GM21423 (cell line): ENCODE results near the gene TSPAN4.

ENCODE experiments used
- ATAC-seq: cut with Tn5 transposase; IDR thresholded peaks from one replicate; pipeline ENCODE4 v1.9.1; 2021; ENCODE audit warnings: mild to moderate bottlenecking, moderate library complexity; ENCODE audit not compliant: unreplicated experiment

TSPAN4 gene

GRCh38 chr11:862696-863022, 20.0 kb downstream of the TSPAN4 start:
- no peak for ATAC-seq

- ATAC-seq: no peak
These were observed 20.6 kb downstream of the TSPAN4 start for GRCh38 chr11:863023-863909.

- no peak for ATAC-seq
These were observed 21.5 kb downstream of the TSPAN4 start for GRCh38 chr11:863910-864827.

- ATAC-seq: no peak
These were observed 22.2 kb downstream of the TSPAN4 start for GRCh38 chr11:864898-865297.

GRCh38 chr11:865462-866430, 23.1 kb downstream of the TSPAN4 start:
- ATAC-seq: no peak

GRCh38 chr11:866481-866880, 23.8 kb downstream of the TSPAN4 start:
- no peak for ATAC-seq

GRCh38 chr11:867856-868358, 25.3 kb downstream of the TSPAN4 start:
- ATAC-seq: no peak

GRCh38 chr11:868394-868793, 25.7 kb downstream of the TSPAN4 start:
- no peak for ATAC-seq

- no peak for ATAC-seq
These were observed 26.1 kb downstream of the TSPAN4 start for GRCh38 chr11:868802-869201.

- ATAC-seq: no peak
These were observed 26.9 kb downstream of the TSPAN4 start for GRCh38 chr11:869399-870126.

- no peak for ATAC-seq
These were observed 27.4 kb downstream of the TSPAN4 start for GRCh38 chr11:870127-870413.

GRCh38 chr11:870418-870817, 27.8 kb downstream of the TSPAN4 start:
- ATAC-seq: no peak

- no peak for ATAC-seq
These were observed 28.8 kb downstream of the TSPAN4 start for GRCh38 chr11:871472-871871.

- no peak for ATAC-seq
These were observed 30.1 kb downstream of the TSPAN4 start for GRCh38 chr11:872799-873198.

GRCh38 chr11:873706-874105, 31.1 kb downstream of the TSPAN4 start:
- no peak for ATAC-seq

GRCh38 chr11:875203-875602, 32.6 kb downstream of the TSPAN4 start:
- no peak for ATAC-seq

- ATAC-seq: no peak
These were observed 33.2 kb downstream of the TSPAN4 start for GRCh38 chr11:875769-876301.

GRCh38 chr11:876545-876944, 33.9 kb downstream of the TSPAN4 start:
- no peak for ATAC-seq

- ATAC-seq: no peak
These were observed 34.9 kb downstream of the TSPAN4 start for GRCh38 chr11:877565-877964.

GRCh38 chr11:880447-880846, 37.8 kb downstream of the TSPAN4 start:
- no peak for ATAC-seq
